ENCODE measurements around the gene WDR27. TPM values are rescaled to one million over a fixed set of nuclear protein-coding genes. Genes with fewer than 3 reads are reported as not detected.

WDR27 gene
- total RNA-seq, 2 experiments from 2014 or later = 48.8 to 49.6 TPM

DNA sequence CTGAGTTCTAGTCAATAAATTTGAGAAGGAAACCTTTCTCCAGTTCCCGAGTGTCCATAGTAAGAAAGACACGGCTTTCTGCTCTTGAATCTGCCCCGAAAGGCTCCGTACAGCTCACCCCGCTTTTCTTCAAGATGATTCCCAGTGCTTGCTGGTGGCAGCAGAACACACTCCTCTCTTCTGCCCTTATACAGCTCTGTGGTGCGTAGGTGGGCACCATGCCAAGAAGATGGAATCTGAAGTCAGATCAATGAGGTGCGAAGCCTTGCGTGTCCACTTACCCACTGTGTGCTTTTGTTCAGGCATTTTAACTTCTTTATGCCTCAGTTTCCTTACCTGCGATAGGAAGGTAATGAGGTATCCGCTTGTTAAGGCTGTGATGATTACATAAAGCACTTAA lies 142.2 kb downstream of the WDR27 start:
- Mint-ChIP-seq H3K27me3 (peaks cover 27% of the 10 kb centered on the region), H3K36me3 (ENCODE audit: low read depth) (peaks cover 29% of the 10 kb centered on the region), H3K9me3 (peaks cover 5% of the 10 kb centered on the region), H3K4me3 (no peak overlapping the region), H3K27ac (no peak overlapping the region), H3K4me1 (ENCODE audit: low read depth) (peaks cover 18% of the 10 kb centered on the region)
- ChIA-PET CTCF (no interaction called here), POLR2A (interaction anchor here (0.6 kb wide), 1 partner anchor 16 kb away, joined by 3 read pairs; no protein-coding TSS in a partner anchor)
- intact Hi-C loops (cut with micrococcal nuclease) = no loop called here
- no peak for ATAC-seq
- TF ChIP-seq, protein P1, sequence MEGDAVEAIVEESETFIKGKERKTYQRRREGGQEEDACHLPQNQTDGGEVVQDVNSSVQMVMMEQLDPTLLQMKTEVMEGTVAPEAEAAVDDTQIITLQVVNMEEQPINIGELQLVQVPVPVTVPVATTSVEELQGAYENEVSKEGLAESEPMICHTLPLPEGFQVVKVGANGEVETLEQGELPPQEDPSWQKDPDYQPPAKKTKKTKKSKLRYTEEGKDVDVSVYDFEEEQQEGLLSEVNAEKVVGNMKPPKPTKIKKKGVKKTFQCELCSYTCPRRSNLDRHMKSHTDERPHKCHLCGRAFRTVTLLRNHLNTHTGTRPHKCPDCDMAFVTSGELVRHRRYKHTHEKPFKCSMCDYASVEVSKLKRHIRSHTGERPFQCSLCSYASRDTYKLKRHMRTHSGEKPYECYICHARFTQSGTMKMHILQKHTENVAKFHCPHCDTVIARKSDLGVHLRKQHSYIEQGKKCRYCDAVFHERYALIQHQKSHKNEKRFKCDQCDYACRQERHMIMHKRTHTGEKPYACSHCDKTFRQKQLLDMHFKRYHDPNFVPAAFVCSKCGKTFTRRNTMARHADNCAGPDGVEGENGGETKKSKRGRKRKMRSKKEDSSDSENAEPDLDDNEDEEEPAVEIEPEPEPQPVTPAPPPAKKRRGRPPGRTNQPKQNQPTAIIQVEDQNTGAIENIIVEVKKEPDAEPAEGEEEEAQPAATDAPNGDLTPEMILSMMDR (IDR thresholded peaks at IDR 0.05) = no peak
- no peak for DNase-seq

DNA sequence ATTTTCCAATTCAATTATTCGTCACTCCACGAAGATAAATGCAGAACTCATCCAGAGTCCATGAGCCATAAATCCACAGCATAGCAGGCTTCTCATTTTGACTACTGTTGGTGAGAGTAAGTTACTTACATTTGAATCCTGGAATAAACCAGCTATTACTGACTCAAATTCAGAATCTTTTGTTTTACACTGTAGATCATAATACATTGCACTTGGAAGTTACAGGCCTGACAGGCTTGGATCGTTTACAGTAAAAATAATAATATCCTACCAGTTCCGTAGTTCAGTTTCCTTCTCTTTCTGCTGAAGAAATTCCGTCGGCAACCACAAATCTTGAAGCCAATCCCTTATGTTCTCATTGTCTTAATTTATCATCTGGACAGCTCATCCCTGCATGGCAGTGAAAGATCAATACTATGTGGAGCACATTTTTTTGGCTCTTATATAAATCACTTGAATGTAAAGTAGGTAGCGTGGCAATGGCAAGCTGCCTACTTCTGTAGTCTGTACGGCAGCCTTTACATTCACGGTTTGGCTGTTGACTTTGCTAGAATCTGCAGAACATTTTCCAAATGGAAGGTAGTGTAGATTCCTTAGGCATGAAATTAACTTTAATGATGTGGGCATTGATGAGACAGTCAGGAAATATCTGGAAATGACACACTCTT lies 142.9 kb downstream of the WDR27 start:
- Mint-ChIP-seq H3K27me3 (peaks cover 31% of the 10 kb centered on the region), H3K27ac (no peak overlapping the region), H3K9me3 (peaks cover 5% of the 10 kb centered on the region), H3K36me3 (ENCODE audit: low read depth) (peaks cover 29% of the 10 kb centered on the region), H3K4me3 (no peak overlapping the region), H3K4me1 (ENCODE audit: low read depth) (peaks cover 18% of the 10 kb centered on the region)
- intact Hi-C loops (cut with micrococcal nuclease) = no loop called here
- TF ChIP-seq, protein P1 (IDR thresholded peaks at IDR 0.05) = no peak
- DNase-seq (no peak), ATAC-seq (no peak)
- ChIA-PET POLR2A (interaction anchor here (0.6 kb wide), 1 partner anchor 15 kb away, joined by 3 read pairs; no protein-coding TSS in a partner anchor), CTCF (no interaction called here)

DNA sequence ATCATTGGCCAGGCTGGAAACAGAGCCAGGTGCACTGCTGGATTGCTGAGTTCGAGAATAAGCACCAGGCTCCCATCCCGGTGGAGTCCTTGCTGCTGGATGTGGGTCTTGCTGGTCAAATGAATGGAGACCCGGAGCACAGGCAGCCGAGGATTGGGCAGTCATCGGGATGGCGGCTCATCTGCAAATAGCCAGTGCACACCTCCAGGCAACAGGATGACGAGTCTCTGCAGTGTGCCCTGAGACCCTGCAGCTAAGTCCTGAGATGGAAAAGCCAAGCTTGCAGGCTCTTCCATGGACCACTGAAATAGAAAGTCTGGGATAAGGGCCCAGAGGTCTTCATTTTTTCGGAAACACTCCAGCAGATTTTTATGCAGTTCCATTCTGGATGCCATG lies 143.5 kb downstream of the WDR27 start:
- ChIA-PET CTCF (no interaction called here), POLR2A (no interaction called here)
- H3K36me3 Mint-ChIP-seq (ENCODE audit: low read depth) = peaks cover 29% of the 10 kb centered on the region
- DNase-seq (no peak), ATAC-seq (no peak)
- H3K4me1 Mint-ChIP-seq (ENCODE audit: low read depth) = peaks cover 18% of the 10 kb centered on the region
- no peak overlapping the region for H3K27ac Mint-ChIP-seq
- peaks cover 5% of the 10 kb centered on the region for H3K9me3 Mint-ChIP-seq
- TF ChIP-seq, protein P1 (IDR thresholded peaks at IDR 0.05) = no peak
- intact Hi-C loops (cut with micrococcal nuclease) = no loop called here
- peaks cover 34% of the 10 kb centered on the region for H3K27me3 Mint-ChIP-seq
- no peak overlapping the region for H3K4me3 Mint-ChIP-seq

DNA sequence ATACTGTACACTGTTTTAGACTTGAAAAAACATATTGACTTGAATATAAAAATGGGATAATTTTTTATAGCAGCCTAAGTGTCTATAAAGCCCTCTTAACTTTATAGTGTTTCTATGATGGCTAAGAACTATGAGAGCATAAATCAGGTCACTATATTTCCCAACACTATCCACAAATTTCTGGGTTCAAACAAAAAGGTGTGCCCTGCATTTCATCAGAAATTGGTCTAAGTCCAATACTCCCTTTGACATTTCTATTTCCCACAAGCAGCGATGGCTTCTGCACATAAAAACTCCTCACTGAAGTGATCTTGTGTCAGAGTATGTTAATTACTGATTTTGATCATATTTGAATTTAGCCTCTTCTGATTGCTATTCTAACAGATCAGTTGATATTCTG lies 143.9 kb downstream of the WDR27 start:
- CTCF ChIA-PET = no interaction called here
- peaks cover 5% of the 10 kb centered on the region for H3K9me3 Mint-ChIP-seq
- no peak overlapping the region for H3K27ac Mint-ChIP-seq
- H3K27me3 Mint-ChIP-seq = peaks cover 34% of the 10 kb centered on the region
- H3K4me3 Mint-ChIP-seq = no peak overlapping the region
- POLR2A ChIA-PET = no interaction called here
- DNase-seq (no peak), ATAC-seq (no peak)
- peaks cover 18% of the 10 kb centered on the region for H3K4me1 Mint-ChIP-seq (ENCODE audit: low read depth)
- TF ChIP-seq, protein P1 (IDR thresholded peaks at IDR 0.05) = no peak
- intact Hi-C loops (cut with micrococcal nuclease) = no loop called here
- peaks cover 28% of the 10 kb centered on the region for H3K36me3 Mint-ChIP-seq (ENCODE audit: low read depth)

DNA sequence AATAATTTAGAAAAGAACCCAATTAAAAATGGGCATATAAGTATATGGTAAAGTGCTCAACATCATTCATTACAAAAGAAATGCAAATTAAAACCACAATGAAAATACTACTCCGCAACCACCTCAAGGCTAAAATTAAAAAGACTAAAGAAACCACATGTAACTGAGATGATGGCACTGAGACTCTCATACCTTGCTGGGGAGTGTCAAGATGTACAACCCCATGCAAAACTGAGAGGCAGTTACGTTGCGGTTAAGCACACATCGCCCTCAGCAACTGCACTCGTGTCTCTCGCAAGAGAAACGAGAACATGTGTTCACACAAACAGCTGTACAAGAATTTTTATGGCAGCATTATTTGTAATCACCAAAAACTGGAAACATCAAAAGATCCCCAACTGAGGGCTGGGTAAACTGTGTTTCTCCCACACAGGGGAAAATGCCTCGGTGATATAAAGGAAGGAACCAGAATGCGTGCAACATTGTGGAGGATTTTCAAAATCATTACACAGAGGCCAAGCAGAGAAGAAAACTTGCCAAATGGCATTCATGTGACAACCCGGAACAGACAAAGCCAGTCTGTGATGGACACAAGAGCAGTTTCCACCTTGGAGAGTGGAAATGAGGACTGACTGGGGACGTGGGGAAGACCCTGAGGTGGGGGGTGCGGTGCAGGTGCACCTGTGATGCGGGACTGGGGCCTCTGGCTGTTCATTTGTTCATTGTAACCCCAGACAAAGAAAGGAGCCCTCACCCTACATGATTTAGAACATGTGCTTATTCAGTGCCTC lies 144.9 kb downstream of the WDR27 start:
- Mint-ChIP-seq H3K4me3 (peak overlapping the region; percentile 11), H3K4me1 (ENCODE audit: low read depth) (peaks cover 18% of the 10 kb centered on the region), H3K36me3 (ENCODE audit: low read depth) (peaks cover 21% of the 10 kb centered on the region), H3K27me3 (peaks cover 33% of the 10 kb centered on the region), H3K27ac (peak overlapping the region; percentile 18), H3K9me3 (peaks cover 2% of the 10 kb centered on the region)
- DNase-seq (peak; percentile 78), ATAC-seq (peak; percentile 98)
- CTCF ChIA-PET = no interaction called here
- intact Hi-C loops (cut with micrococcal nuclease) = no loop called here
- POLR2A ChIA-PET = no interaction called here
- TF ChIP-seq, protein P1 (IDR thresholded peaks at IDR 0.05) = no peak
